Kidney (tissue), 14 donors: ENCODE measurements around the gene PPM1H. TPM values are rescaled to one million over a fixed set of nuclear protein-coding genes. Genes with fewer than 3 reads are reported as not detected.

Experiments
- DNase-seq, 5 donors: peaks; one replicate each; pipeline ENCODE4 v3.0.0-alpha.2; 2013 to 2020
- FAIRE-seq: peaks from 2 replicates; lab custom pipeline; 2012; peaks lifted over from hg19 to GRCh38; lab: Jason Lieb, UNC
- H3K27ac ChIP-seq, 2 donors: one replicate each; pipeline ENCODE4 v1.7.0; 2013; ENCODE audit warnings: low read depth in 2 of 2, low read length in 2 of 2, inconsistent platforms in 1 of 2
- H3K27me3 ChIP-seq: one replicate; pipeline ENCODE4 v1.7.1; 2013; ENCODE audit warnings: low read length, inconsistent platforms; ENCODE audit not compliant: control insufficient read depth, insufficient read depth
- H3K36me3 ChIP-seq, 3 donors: one replicate each; pipeline versions ENCODE4 v1.7.0 to v1.7.1; 2013; ENCODE audit warnings: low read length in 3 of 3, control low read depth in 1 of 3, inconsistent platforms in 1 of 3; ENCODE audit not compliant: insufficient read depth in 3 of 3, control insufficient read depth in 2 of 3
- H3K4me1 ChIP-seq, 3 donors: one replicate each; pipeline versions ENCODE4 v1.7.0 to v1.7.1; 2013; ENCODE audit warnings: low read length in 3 of 3, inconsistent platforms in 1 of 3, low read depth in 1 of 3; ENCODE audit not compliant: control insufficient read depth in 2 of 3, insufficient read depth in 2 of 3
- H3K4me3 ChIP-seq, 3 donors: one replicate each; pipeline versions ENCODE4 v1.7.0 to v1.8.1; 2013; ENCODE audit warnings: low read length in 3 of 3, control low read depth in 1 of 3, inconsistent platforms in 1 of 3
- H3K9ac ChIP-seq, 3 donors: one replicate each; pipeline versions ENCODE4 v1.7.0 to v1.7.1; 2013; ENCODE audit warnings: low read length in 3 of 3, control low read depth in 1 of 3, inconsistent platforms in 1 of 3
- H3K9me3 ChIP-seq, 3 donors: one replicate each; pipeline versions ENCODE4 v1.7.0 to v1.7.1; 2013; ENCODE audit warnings: low read length in 3 of 3, control low read depth in 1 of 3, inconsistent platforms in 1 of 3; ENCODE audit not compliant: control insufficient read depth in 2 of 3, insufficient read depth in 1 of 3
- intact Hi-C: fragments of 100-400 bp; cut with DNase I; formaldehyde crosslinking; loops from one replicate; pipeline ENCODE4 v1.11.1; 2022
- polyA plus RNA-seq: library from polyadenylated mRNA; stranded (reverse); fragments of 350-450 nt; fragmentation: Illumina TruSeq; extraction: RNeasy Lipid Tissue Mini Kit (QIAGEN cat#74804); gene quantifications from one replicate; pipeline ENCODE4 v1.2.3, GENCODE V29; 2014; ENCODE audit warnings: low read depth, low replicate concordance; ENCODE audit not compliant: insufficient read depth
- total RNA-seq: library from RNA; stranded (reverse); fragmentation: NEBNext Ultra II Directional; extraction: Animal tissue kit (Norgen Biotek cat#: 25700); gene quantifications from one replicate; pipeline ENCODE4 v1.2.1, GENCODE V29; 2021
- TF ChIP-seq, protein P1 (sequence below): IDR thresholded peaks from 3 replicates; pipeline ENCODE4 v1.5.1; 2012; ENCODE audit warnings: mild to moderate bottlenecking, moderate library complexity, borderline replicate concordance; ENCODE audit not compliant: insufficient read depth; ENCODE audit errors: extremely low read depth
- donor health status: control.
- donor health status: control.
- donor health status: control.
- donor health status: control.
- donor health status: control.
- donor health status: DM: yes; HTN: yes; CAD: no.
- donor health status: Normal renal cell carcinoma (clear cell type).

Gene PPM1H
- total and polyA plus RNA-seq, 2 donors from 2014 or later = 8.7 to 25.0 TPM

DNA sequence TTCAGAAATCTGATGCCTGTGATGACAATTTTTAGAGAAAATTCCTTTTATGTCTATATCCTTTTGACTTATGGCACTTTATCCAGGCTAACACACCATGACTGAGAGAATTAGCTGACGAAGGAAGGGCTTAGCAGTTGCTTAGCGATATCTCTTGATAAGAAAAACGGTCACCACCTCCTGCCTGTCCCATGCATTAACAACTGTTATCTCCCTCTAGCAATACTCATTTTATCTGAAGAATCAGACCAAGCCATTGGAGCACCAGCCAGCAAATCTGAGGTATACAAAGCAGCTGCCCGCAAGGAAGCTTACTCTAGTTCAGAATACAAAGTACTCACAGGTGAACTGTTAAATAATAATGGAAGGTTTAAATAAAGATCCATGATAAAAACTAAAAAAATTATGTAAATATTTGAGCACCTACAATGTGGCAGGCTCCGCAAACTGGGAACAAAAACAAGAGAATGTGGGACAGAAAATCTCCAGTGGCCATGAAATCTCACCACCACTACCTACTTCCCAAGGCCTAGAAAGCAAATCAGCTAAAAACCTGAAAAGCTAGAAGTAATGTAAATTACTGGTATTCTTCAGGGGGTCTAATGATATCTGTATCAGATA lies 24.3 kb downstream of the PPM1H start:
- no peak overlapping the region for H3K27ac ChIP-seq
- H3K4me3 ChIP-seq = no peak overlapping the region
- no peak for DNase-seq
- TF ChIP-seq, protein P1, sequence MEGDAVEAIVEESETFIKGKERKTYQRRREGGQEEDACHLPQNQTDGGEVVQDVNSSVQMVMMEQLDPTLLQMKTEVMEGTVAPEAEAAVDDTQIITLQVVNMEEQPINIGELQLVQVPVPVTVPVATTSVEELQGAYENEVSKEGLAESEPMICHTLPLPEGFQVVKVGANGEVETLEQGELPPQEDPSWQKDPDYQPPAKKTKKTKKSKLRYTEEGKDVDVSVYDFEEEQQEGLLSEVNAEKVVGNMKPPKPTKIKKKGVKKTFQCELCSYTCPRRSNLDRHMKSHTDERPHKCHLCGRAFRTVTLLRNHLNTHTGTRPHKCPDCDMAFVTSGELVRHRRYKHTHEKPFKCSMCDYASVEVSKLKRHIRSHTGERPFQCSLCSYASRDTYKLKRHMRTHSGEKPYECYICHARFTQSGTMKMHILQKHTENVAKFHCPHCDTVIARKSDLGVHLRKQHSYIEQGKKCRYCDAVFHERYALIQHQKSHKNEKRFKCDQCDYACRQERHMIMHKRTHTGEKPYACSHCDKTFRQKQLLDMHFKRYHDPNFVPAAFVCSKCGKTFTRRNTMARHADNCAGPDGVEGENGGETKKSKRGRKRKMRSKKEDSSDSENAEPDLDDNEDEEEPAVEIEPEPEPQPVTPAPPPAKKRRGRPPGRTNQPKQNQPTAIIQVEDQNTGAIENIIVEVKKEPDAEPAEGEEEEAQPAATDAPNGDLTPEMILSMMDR = no peak
- no peaks in the 10 kb centered on the region for H3K27me3 ChIP-seq
- H3K9ac ChIP-seq = no peak overlapping the region
- H3K9me3 ChIP-seq = no peaks in the 10 kb centered on the region
- intact Hi-C loops = no loop called here
- H3K36me3 ChIP-seq = no peaks in the 10 kb centered on the region
- no peaks in the 10 kb centered on the region for H3K4me1 ChIP-seq
- no peak for FAIRE-seq

DNA sequence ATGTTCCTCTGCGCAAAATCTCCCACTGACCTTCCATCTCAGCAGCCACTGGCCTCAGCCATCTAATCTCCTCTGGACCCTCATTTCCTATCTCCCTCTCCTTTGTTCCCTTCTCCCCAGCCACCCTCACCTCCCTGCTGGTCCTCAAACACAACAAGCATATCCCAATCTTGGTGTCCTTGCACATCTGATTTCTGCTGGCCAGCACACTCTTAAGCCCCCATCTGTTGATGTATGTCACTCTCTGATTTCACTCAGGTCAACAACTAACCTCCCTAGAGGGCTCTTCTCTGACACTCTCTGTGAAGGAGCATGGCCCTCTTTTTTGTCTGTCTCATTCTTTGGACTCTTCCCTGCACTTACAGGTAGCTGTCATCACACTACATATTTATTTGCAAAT lies 25.6 kb downstream of the PPM1H start:
- Histone ChIP-seq H3K27ac (no peak overlapping the region), H3K4me3 (no peak overlapping the region), H3K36me3 (no peaks in the 10 kb centered on the region), H3K9me3 (no peaks in the 10 kb centered on the region), H3K27me3 (no peaks in the 10 kb centered on the region), H3K9ac (no peak overlapping the region), H3K4me1 (no peaks in the 10 kb centered on the region)
- intact Hi-C loops = no loop called here
- TF ChIP-seq, protein P1 = no peak
- no peak for DNase-seq
- FAIRE-seq = no peak

- intact Hi-C loops = no loop called here
- Histone ChIP-seq H3K4me3 (no peak overlapping the region), H3K27me3 (no peaks in the 10 kb centered on the region), H3K9ac (no peak overlapping the region), H3K36me3 (no peaks in the 10 kb centered on the region), H3K9me3 (no peaks in the 10 kb centered on the region), H3K4me1 (no peaks in the 10 kb centered on the region), H3K27ac (no peak overlapping the region)
- no peak for FAIRE-seq
- DNase-seq = no peak
- TF ChIP-seq, protein P1 = no peak
Observed at GRCh38 chr12:62908674-62909073, 26.3 kb downstream of the PPM1H start.

DNA sequence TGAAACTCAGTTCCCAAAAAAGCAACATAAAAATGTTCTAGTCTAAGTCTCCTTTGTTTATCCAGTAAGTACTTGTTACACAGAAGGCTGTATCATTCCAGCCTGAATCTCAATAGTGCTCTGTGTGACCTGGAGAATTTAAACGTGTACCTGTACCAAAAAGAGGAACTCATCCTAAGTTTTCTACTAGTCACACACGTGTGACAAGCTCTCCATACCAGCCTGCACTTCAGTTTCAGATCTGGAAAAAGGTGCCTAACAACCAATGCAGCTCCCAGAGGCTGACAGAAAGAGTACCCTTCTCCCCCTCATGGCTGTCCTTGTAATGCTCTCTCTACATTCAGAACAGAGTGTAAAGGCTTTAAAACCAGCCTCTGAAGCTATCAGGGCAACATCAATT lies 27.4 kb downstream of the PPM1H start:
- Histone ChIP-seq H3K27ac (no peak overlapping the region), H3K27me3 (no peaks in the 10 kb centered on the region), H3K36me3 (no peaks in the 10 kb centered on the region), H3K9me3 (no peaks in the 10 kb centered on the region), H3K4me1 (no peaks in the 10 kb centered on the region), H3K9ac (no peak overlapping the region), H3K4me3 (no peak overlapping the region)
- intact Hi-C loops = no loop called here
- TF ChIP-seq, protein P1 = no peak
- no peak for FAIRE-seq
- no peak for DNase-seq
